OCI-LY1 (cell line): Measurements from ENCODE around the gene CACNA2D1.

ENCODE experiments used
- H2AFZ ChIP-seq: fragments of 200-600 bp; sonication (generic), shearing (Covaris generic); 2 replicates; pipeline ENCODE4 v1.6.0; 2014; ENCODE audit warnings: antibody characterized with exemption, mild to moderate bottlenecking, low read length
- H3F3A ChIP-seq: fragments of 200-600 bp; sonication (generic), shearing (Covaris generic); 2 replicates; pipeline ENCODE4 v1.6.0; 2014; ENCODE audit warnings: mild to moderate bottlenecking, antibody characterized with exemption, low read length, moderate library complexity; ENCODE audit not compliant: insufficient read depth
- H3K27ac ChIP-seq: fragments of 200-600 bp; sonication (generic); 2 replicates; pipeline ENCODE4 v1.5.1; 2014; ENCODE audit warnings: low read length, mixed run types, mild to moderate bottlenecking, low read depth; ENCODE audit not compliant: poor library complexity, severe bottlenecking
- H3K27me3 ChIP-seq: fragments of 200-600 bp; sonication (generic); 2 replicates; pipeline ENCODE4 v1.6.0; 2014; ENCODE audit warnings: antibody characterized with exemption, mild to moderate bottlenecking, low read length, moderate library complexity; ENCODE audit not compliant: insufficient read depth
- H3K36me3 ChIP-seq: fragments of 200-600 bp; sonication (generic); 2 replicates; pipeline ENCODE4 v1.6.1; 2014; ENCODE audit warnings: mild to moderate bottlenecking, antibody characterized with exemption, low read length, moderate library complexity, mixed read lengths; ENCODE audit not compliant: insufficient read depth
- H3K4me1 ChIP-seq: fragments of 200-600 bp; sonication (generic); 2 replicates; pipeline ENCODE4 v1.5.1; 2014; ENCODE audit warnings: mild to moderate bottlenecking, low read length, moderate library complexity; ENCODE audit not compliant: insufficient read depth, severe bottlenecking
- H3K4me2 ChIP-seq: fragments of 200-600 bp; sonication (generic), shearing (Covaris generic); 2 replicates; pipeline ENCODE4 v1.6.1; 2014; ENCODE audit warnings: low read length
- H3K4me3 ChIP-seq: fragments of 200-600 bp; sonication (generic); 2 replicates; pipeline ENCODE4 v1.5.1; 2014; ENCODE audit warnings: low read length, low read depth, mild to moderate bottlenecking, mixed read lengths; ENCODE audit not compliant: poor library complexity, severe bottlenecking
- H3K79me2 ChIP-seq: fragments of 200-600 bp; shearing (Covaris generic); 2 replicates; pipeline ENCODE4 v1.6.1; 2016; ENCODE audit warnings: mixed run types, low read length, mixed read lengths; ENCODE audit not compliant: insufficient read depth
- H3K9ac ChIP-seq: fragments of 200-600 bp; sonication (generic), shearing (Covaris generic); 2 replicates; pipeline ENCODE4 v1.6.1; 2014; ENCODE audit warnings: mild to moderate bottlenecking, low read length, mixed read lengths
- H3K9me2 ChIP-seq: fragments of 200-600 bp; sonication (generic), shearing (Covaris generic); 2 replicates; pipeline ENCODE4 v1.6.1; 2014; ENCODE audit warnings: low read depth, mild to moderate bottlenecking, low read length, mixed read lengths
- H3K9me3 ChIP-seq: fragments of 200-600 bp; shearing (Covaris generic); 2 replicates; pipeline ENCODE4 v1.6.1; 2014; ENCODE audit warnings: low read length, mixed read lengths
- H4K20me1 ChIP-seq: fragments of 200-600 bp; sonication (generic), shearing (Covaris generic); 2 replicates; pipeline ENCODE4 v1.6.0; 2016; ENCODE audit warnings: mild to moderate bottlenecking, low read length; ENCODE audit not compliant: insufficient read depth
- EZH2 ChIP-seq: fragments of 200-600 bp; sonication (generic), shearing (Covaris generic); IDR thresholded peaks from 2 replicates; pipeline ENCODE4 v1.8.0; 2017; ENCODE audit warnings: borderline replicate concordance, mixed run types, mild to moderate bottlenecking, antibody characterized with exemption, low read length, moderate library complexity, mixed read lengths
- TF ChIP-seq, protein P1 (sequence below): fragments of 200-600 bp; sonication (generic), shearing (Covaris generic); IDR thresholded peaks from 2 replicates; pipeline ENCODE4 v1.5.1; 2017; ENCODE audit warnings: mild to moderate bottlenecking, antibody characterized with exemption, low read length, moderate library complexity, mixed read lengths

Gene CACNA2D1

DNA sequence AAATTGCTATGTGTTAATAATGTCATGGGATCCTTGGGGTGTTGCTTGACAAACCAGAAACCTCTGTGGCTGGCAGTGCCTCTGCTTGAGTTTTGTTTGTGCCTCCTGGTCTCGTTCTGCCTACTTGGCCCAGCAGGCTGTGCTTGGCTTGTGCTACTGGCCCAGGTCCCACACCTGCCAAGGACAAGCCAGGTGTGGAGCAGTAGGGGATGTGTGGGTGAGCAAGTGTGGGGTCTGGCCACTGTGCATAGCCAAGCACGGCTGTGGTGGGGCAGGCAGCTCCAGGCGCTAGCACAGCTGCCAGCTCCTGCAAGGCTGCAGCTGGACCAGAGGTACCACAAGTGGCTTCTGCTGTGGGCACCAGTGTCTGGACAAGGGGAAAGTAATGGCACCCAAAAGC lies 524.1 kb downstream of the CACNA2D1 start:
- no peaks in the 10 kb centered on the region; the same call in 1 of the 2 replicates for H3K36me3 ChIP-seq
- peaks cover 12% of the 10 kb centered on the region for H3K4me1 ChIP-seq
- H3K27me3 ChIP-seq = no peaks in the 10 kb centered on the region
- no peak overlapping the region for H3K4me2 ChIP-seq
- no peaks in the 10 kb centered on the region for H3K9me2 ChIP-seq
- no peaks in the 10 kb centered on the region for H3F3A ChIP-seq
- H3K79me2 ChIP-seq = no peaks in the 10 kb centered on the region
- H3K4me3 ChIP-seq = no peak overlapping the region
- H3K27ac ChIP-seq = no peak overlapping the region
- no peak for TF ChIP-seq EZH2
- TF ChIP-seq, protein P1, sequence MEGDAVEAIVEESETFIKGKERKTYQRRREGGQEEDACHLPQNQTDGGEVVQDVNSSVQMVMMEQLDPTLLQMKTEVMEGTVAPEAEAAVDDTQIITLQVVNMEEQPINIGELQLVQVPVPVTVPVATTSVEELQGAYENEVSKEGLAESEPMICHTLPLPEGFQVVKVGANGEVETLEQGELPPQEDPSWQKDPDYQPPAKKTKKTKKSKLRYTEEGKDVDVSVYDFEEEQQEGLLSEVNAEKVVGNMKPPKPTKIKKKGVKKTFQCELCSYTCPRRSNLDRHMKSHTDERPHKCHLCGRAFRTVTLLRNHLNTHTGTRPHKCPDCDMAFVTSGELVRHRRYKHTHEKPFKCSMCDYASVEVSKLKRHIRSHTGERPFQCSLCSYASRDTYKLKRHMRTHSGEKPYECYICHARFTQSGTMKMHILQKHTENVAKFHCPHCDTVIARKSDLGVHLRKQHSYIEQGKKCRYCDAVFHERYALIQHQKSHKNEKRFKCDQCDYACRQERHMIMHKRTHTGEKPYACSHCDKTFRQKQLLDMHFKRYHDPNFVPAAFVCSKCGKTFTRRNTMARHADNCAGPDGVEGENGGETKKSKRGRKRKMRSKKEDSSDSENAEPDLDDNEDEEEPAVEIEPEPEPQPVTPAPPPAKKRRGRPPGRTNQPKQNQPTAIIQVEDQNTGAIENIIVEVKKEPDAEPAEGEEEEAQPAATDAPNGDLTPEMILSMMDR = no peak
- no peak overlapping the region for H3K9ac ChIP-seq
- peaks cover 11% of the 10 kb centered on the region; the same call in 1 of the 2 replicates for H3K9me3 ChIP-seq
- no peak overlapping the region for H2AFZ ChIP-seq
- no peaks in the 10 kb centered on the region for H4K20me1 ChIP-seq

- no peaks in the 10 kb centered on the region for H3K9me2 ChIP-seq
- no peaks in the 10 kb centered on the region for H3F3A ChIP-seq
- no peak overlapping the region for H3K4me3 ChIP-seq
- no peaks in the 10 kb centered on the region for H3K79me2 ChIP-seq
- H3K9ac ChIP-seq = no peak overlapping the region
- H3K36me3 ChIP-seq = no peaks in the 10 kb centered on the region
- H3K27me3 ChIP-seq = no peaks in the 10 kb centered on the region
- peaks cover 5% of the 10 kb centered on the region for H3K4me1 ChIP-seq
- TF ChIP-seq EZH2 = no peak
- TF ChIP-seq, protein P1 = no peak
- H3K27ac ChIP-seq = no peak overlapping the region
- H3K9me3 ChIP-seq = peaks cover 11% of the 10 kb centered on the region; the same call in 1 of the 2 replicates
- no peak overlapping the region for H2AFZ ChIP-seq
- no peaks in the 10 kb centered on the region for H4K20me1 ChIP-seq
- no peak overlapping the region for H3K4me2 ChIP-seq
These were observed 535.4 kb downstream of the CACNA2D1 start for GRCh38 chr7:81908220-81908619.

DNA sequence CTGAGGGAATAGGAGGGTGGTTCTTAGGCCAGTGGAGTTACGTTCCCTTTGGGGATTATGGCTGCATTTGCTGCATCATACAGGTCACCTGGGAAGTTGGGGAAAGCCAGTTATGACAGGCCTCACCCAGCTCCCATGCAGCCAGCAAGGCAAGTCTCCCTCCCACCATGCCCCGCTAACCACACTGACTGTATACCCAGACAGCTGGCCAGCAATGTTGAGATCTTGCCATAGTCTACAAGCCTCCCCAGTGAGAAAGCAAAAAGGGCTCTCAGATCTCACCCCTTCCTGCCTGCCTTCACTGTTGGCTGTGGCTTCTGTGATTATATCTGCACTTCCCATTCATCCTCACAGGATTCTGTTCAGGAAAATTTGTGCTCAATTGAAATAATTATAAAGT lies 540.5 kb downstream of the CACNA2D1 start:
- no peak overlapping the region for H2AFZ ChIP-seq
- H3K4me3 ChIP-seq = no peak overlapping the region
- H3K9me3 ChIP-seq = peaks cover 16% of the 10 kb centered on the region; the same call in 1 of the 2 replicates
- TF ChIP-seq, protein P1 = no peak
- TF ChIP-seq EZH2 = no peak
- no peaks in the 10 kb centered on the region for H3K27me3 ChIP-seq
- peak overlapping the region; percentile 5 for H3K27ac ChIP-seq
- H3K79me2 ChIP-seq = no peaks in the 10 kb centered on the region
- peaks cover 15% of the 10 kb centered on the region for H3K4me1 ChIP-seq
- H3F3A ChIP-seq = no peaks in the 10 kb centered on the region
- H3K4me2 ChIP-seq = no peak overlapping the region
- H3K9ac ChIP-seq = no peak overlapping the region
- no peaks in the 10 kb centered on the region for H3K9me2 ChIP-seq
- no peaks in the 10 kb centered on the region for H4K20me1 ChIP-seq
- H3K36me3 ChIP-seq = no peaks in the 10 kb centered on the region
